Naive thymus-derived CD8-positive, alpha-beta T cell (primary cell): ENCODE measurements around the gene GIPC2. TPM values are rescaled to one million over a fixed set of nuclear protein-coding genes. Genes with fewer than 3 reads are reported as not detected.
"Not testable (repeated sequence)": the region's sequence is repeated elsewhere in the genome, so short reads cannot be mapped to it uniquely, and the experiment has no call there.

Experiments used
- ATAC-seq, 2 donors: fragments of 150-1000 bp; cut with Tn5 transposase in 1 of 2; sonication (Bioruptor Pico), chemical (Tn5 transposase) in 1 of 2; 1 replicate in 1 of 2; 2 replicates in 1 of 2; pipeline ENCODE4 v1.10.0; 2021; ENCODE audit warnings: mild to moderate bottlenecking in 2 of 2, moderate library complexity in 2 of 2
- POLR2A ChIA-PET: fragments of 350-600 bp; sonication (Branson Sonifier 250); formaldehyde crosslinking; loops from one replicate; lab custom pipeline; 2021; ENCODE audit warnings: antibody characterized with exemption; lab: Charles Lee
- DNase-seq, 10 donors: peaks; one replicate each; pipeline versions ENCODE4 v3.0.0 to v3.0.0-alpha.2; 2020 to 2022
- H3K27ac Mint-ChIP-seq, 10 donors: one replicate each; pipeline ENCODE4 v1.8.0; 2020 to 2022; ENCODE audit warnings: mild to moderate bottlenecking in 10 of 10, mixed read lengths in 10 of 10, moderate library complexity in 4 of 10, inconsistent platforms in 1 of 10
- H3K27me3 Mint-ChIP-seq, 5 donors: one replicate each; pipeline ENCODE4 v1.8.0; 2021 to 2022; ENCODE audit warnings: mixed read lengths in 5 of 5
- H3K36me3 Mint-ChIP-seq, 3 donors: one replicate each; pipeline ENCODE4 v1.8.0; 2020 to 2022; ENCODE audit warnings: mixed read lengths in 3 of 3, mild to moderate bottlenecking in 2 of 3, inconsistent platforms in 1 of 3
- H3K4me1 Mint-ChIP-seq, 4 donors: one replicate each; pipeline ENCODE4 v1.8.0; 2021 to 2022; ENCODE audit warnings: mixed read lengths in 4 of 4
- H3K4me3 Mint-ChIP-seq, 10 donors: one replicate each; pipeline ENCODE4 v1.8.0; 2020 to 2022; ENCODE audit warnings: mild to moderate bottlenecking in 10 of 10, mixed read lengths in 10 of 10, moderate library complexity in 6 of 10, inconsistent platforms in 1 of 10
- H3K9me3 Mint-ChIP-seq, 9 donors: one replicate each; pipeline ENCODE4 v1.8.0; 2020 to 2022; ENCODE audit warnings: mixed read lengths in 9 of 9, mild to moderate bottlenecking in 3 of 9, inconsistent platforms in 1 of 9, moderate library complexity in 1 of 9
- polyA plus RNA-seq, 3 donors: library from polyadenylated mRNA; unstranded; fragments of 300-500 nt; fragmentation: Illumina TruSeq; gene quantifications; one replicate each; pipeline ENCODE4 v1.2.3, GENCODE V29; 2021
- total RNA-seq, 8 experiments: library from RNA in 2 of 8; stranded (reverse) in 2 of 8; gene quantifications; one replicate each; pipeline ENCODE4 v1.2.3 and lab custom pipeline; 2021 to 2026

GIPC2 gene
- total and polyA plus RNA-seq, 5 experiments from 2014 or later, result 0.05 to 0.52 (median 0.26) TPM

- no peaks in the 10 kb centered on the region for H3K9me3 Mint-ChIP-seq
- POLR2A ChIA-PET, result no interaction called here
- no peaks in the 10 kb centered on the region for H3K4me1 Mint-ChIP-seq
- DNase-seq (no peak), ATAC-seq (no peak)
- no peaks in the 10 kb centered on the region for H3K36me3 Mint-ChIP-seq
- H3K27ac Mint-ChIP-seq, result peak overlapping the region in 1 of 10 donors; percentile 2
- H3K27me3 Mint-ChIP-seq, result no peaks in the 10 kb centered on the region
- H3K4me3 Mint-ChIP-seq, result no peak overlapping the region
These were observed 67.6 kb downstream of the GIPC2 start for GRCh38 chr1:78113156-78113916.

- peak; percentile 89 to 90 for ATAC-seq
- no peak overlapping the region for H3K27ac Mint-ChIP-seq
These were observed 68.5 kb downstream of the GIPC2 start for GRCh38 chr1:78114034-78114956.

GRCh38 chr1:78120485-78120884, 74.7 kb downstream of the GIPC2 start:
- H3K4me1 Mint-ChIP-seq, H3K4me3 Mint-ChIP-seq, ATAC-seq, POLR2A ChIA-PET, H3K36me3 Mint-ChIP-seq, H3K27ac Mint-ChIP-seq, DNase-seq, H3K27me3 Mint-ChIP-seq, H3K9me3 Mint-ChIP-seq: not testable (repeated sequence)

More at GRCh38 chr1:78114034-78114956, 68.5 kb downstream of the GIPC2 start:
- no peaks in the 10 kb centered on the region for H3K4me1 Mint-ChIP-seq
- H3K4me3 Mint-ChIP-seq, result no peak overlapping the region
- H3K27me3 Mint-ChIP-seq, result no peaks in the 10 kb centered on the region
- POLR2A ChIA-PET, result interaction anchor here (1.1 kb wide), 2 partner anchors 132 to 136 kb away, joined by 3 read pairs; no protein-coding TSS in a partner anchor
- DNase-seq, result peak in 9 of 10 donors; percentile 28 to 69 (median 61)
- H3K36me3 Mint-ChIP-seq, result no peaks in the 10 kb centered on the region
- no peaks in the 10 kb centered on the region for H3K9me3 Mint-ChIP-seq

- Mint-ChIP-seq H3K27me3 (no peaks in the 10 kb centered on the region), H3K9me3 (no peaks in the 10 kb centered on the region), H3K36me3 (no peaks in the 10 kb centered on the region), H3K4me1 (no peaks in the 10 kb centered on the region), H3K27ac (no peak overlapping the region), H3K4me3 (no peak overlapping the region)
- DNase-seq, result no peak
- POLR2A ChIA-PET, result interaction anchor here (0.6 kb wide), 1 partner anchor 140 kb away, joined by 4 read pairs; no protein-coding TSS in a partner anchor
- no peak for ATAC-seq
These were observed 75.9 kb downstream of the GIPC2 start for GRCh38 chr1:78121710-78122109.

- Mint-ChIP-seq H3K27me3 (no peaks in the 10 kb centered on the region), H3K4me1 (no peaks in the 10 kb centered on the region), H3K36me3 (no peaks in the 10 kb centered on the region), H3K9me3 (no peaks in the 10 kb centered on the region), H3K4me3 (no peak overlapping the region), H3K27ac (no peak overlapping the region)
- POLR2A ChIA-PET, result no interaction called here
- ATAC-seq, result no peak
- no peak for DNase-seq
These were observed 76.6 kb downstream of the GIPC2 start for GRCh38 chr1:78122389-78122788.

- Mint-ChIP-seq H3K4me1 (no peaks in the 10 kb centered on the region), H3K9me3 (no peaks in the 10 kb centered on the region)
These were observed 80.7 kb downstream of the GIPC2 start for GRCh38 chr1:78126506-78126905.

GRCh38 chr1:78132174-78132947, 86.6 kb downstream of the GIPC2 start:
- Mint-ChIP-seq H3K4me3 (no peak overlapping the region), H3K27me3 (no peaks in the 10 kb centered on the region), H3K36me3 (no peaks in the 10 kb centered on the region), H3K4me1 (no peaks in the 10 kb centered on the region), H3K9me3 (no peaks in the 10 kb centered on the region), H3K27ac (no peak overlapping the region)
- no peak for ATAC-seq
- POLR2A ChIA-PET, result no interaction called here
- no peak for DNase-seq

More at GRCh38 chr1:78126506-78126905, 80.7 kb downstream of the GIPC2 start:
- no peaks in the 10 kb centered on the region for H3K36me3 Mint-ChIP-seq
- H3K27me3 Mint-ChIP-seq, result no peaks in the 10 kb centered on the region
- POLR2A ChIA-PET, result no interaction called here
- ATAC-seq (no peak), DNase-seq (no peak)
- no peak overlapping the region for H3K27ac Mint-ChIP-seq
- no peak overlapping the region for H3K4me3 Mint-ChIP-seq

- Mint-ChIP-seq H3K4me1 (no peaks in the 10 kb centered on the region), H3K4me3 (no peak overlapping the region), H3K36me3 (no peaks in the 10 kb centered on the region), H3K27me3 (no peaks in the 10 kb centered on the region), H3K27ac (no peak overlapping the region), H3K9me3 (no peaks in the 10 kb centered on the region)
- no peak for DNase-seq
- POLR2A ChIA-PET, result no interaction called here
- ATAC-seq, result no peak
These were observed 87.2 kb downstream of the GIPC2 start for GRCh38 chr1:78132948-78133322.

GRCh38 chr1:78136680-78137079, 90.9 kb downstream of the GIPC2 start:
- Mint-ChIP-seq H3K36me3 (no peaks in the 10 kb centered on the region), H3K4me1 (peaks cover 0 to 3% (median under 1%) of the 10 kb centered on the region in 4 donors), H3K9me3 (no peaks in the 10 kb centered on the region), H3K27ac (no peak overlapping the region), H3K4me3 (no peak overlapping the region), H3K27me3 (peaks cover 0 to 3% (median 0%) of the 10 kb centered on the region in 5 donors)
- POLR2A ChIA-PET, result no interaction called here
- ATAC-seq (no peak), DNase-seq (no peak)

- no peak overlapping the region for H3K4me3 Mint-ChIP-seq
- peaks cover 3 to 20% (median 13%) of the 10 kb centered on the region in 4 donors for H3K4me1 Mint-ChIP-seq
- POLR2A ChIA-PET, result no interaction called here
- H3K36me3 Mint-ChIP-seq, result no peaks in the 10 kb centered on the region
- no peak for DNase-seq
- peaks cover 0 to 3% (median 0%) of the 10 kb centered on the region in 5 donors for H3K27me3 Mint-ChIP-seq
- no peak for ATAC-seq
- no peaks in the 10 kb centered on the region for H3K9me3 Mint-ChIP-seq
- H3K27ac Mint-ChIP-seq, result no peak overlapping the region
These were observed 95.9 kb downstream of the GIPC2 start for GRCh38 chr1:78141531-78142231.

GRCh38 chr1:78142736-78143135, 97.0 kb downstream of the GIPC2 start:
- Mint-ChIP-seq H3K4me3 (peak overlapping the region; percentile 69 to 94 (median 82)), H3K4me1 (peaks cover 3 to 20% (median 13%) of the 10 kb centered on the region in 4 donors), H3K27me3 (peaks cover 0 to 9% (median 2%) of the 10 kb centered on the region in 5 donors), H3K27ac (peak overlapping the region in 9 of 10 donors; percentile 20 to 88 (median 76)), H3K9me3 (no peaks in the 10 kb centered on the region), H3K36me3 (no peaks in the 10 kb centered on the region)
- no peak for ATAC-seq
- DNase-seq, result no peak
- POLR2A ChIA-PET, result no interaction called here

- peak in 4 of 10 donors; percentile 5 to 26 (median 9) for DNase-seq
- Mint-ChIP-seq H3K4me1 (peaks cover 3 to 20% (median 13%) of the 10 kb centered on the region in 4 donors), H3K27me3 (peaks cover 0 to 13% (median 3%) of the 10 kb centered on the region in 5 donors), H3K36me3 (no peaks in the 10 kb centered on the region), H3K4me3 (peak overlapping the region; percentile 69 to 94 (median 82)), H3K9me3 (no peaks in the 10 kb centered on the region), H3K27ac (peak overlapping the region; percentile 20 to 89 (median 84))
- ATAC-seq, result peak; percentile 68 to 69
- POLR2A ChIA-PET, result no interaction called here
These were observed 97.4 kb downstream of the GIPC2 start for GRCh38 chr1:78143152-78143551.
